Activated CD8-positive, alpha-beta T cell treated with anti-CD3 and anti-CD28 coated beads, Interleukin-2, amount 10 ng/mL, durations not matched to agents 7 days and 5 days (primary cell): ENCODE measurements around the gene RESP18. TPM values are rescaled to one million over a fixed set of nuclear protein-coding genes. Genes with fewer than 3 reads are reported as not detected.
A peak's percentile ranks its signal among the peaks of the same experiment; 100 is the strongest.

ENCODE experiments used
- ATAC-seq: fragments of 150-1000 bp; cut with Tn5 transposase; one replicate; pipeline ENCODE4 v1.10.0; 2021; ENCODE audit warnings: moderate library complexity
- CTCF ChIA-PET: fragments of 350-600 bp; sonication (Branson Sonifier 250); formaldehyde crosslinking; loops from one replicate; lab custom pipeline; 2021; ENCODE audit warnings: antibody characterized with exemption; lab: Charles Lee
- POLR2A ChIA-PET: fragments of 350-600 bp; sonication (Branson Sonifier 250); formaldehyde crosslinking; loops from one replicate; lab custom pipeline; 2021; ENCODE audit warnings: antibody characterized with exemption; lab: Charles Lee
- DNase-seq: peaks from one replicate; pipeline ENCODE4 v3.0.0-alpha.2; 2020
- H3K27ac Mint-ChIP-seq: one replicate; pipeline ENCODE4 v1.8.0; 2021; ENCODE audit warnings: mild to moderate bottlenecking, mixed read lengths
- H3K27me3 Mint-ChIP-seq: one replicate; pipeline ENCODE4 v1.8.0; 2021; ENCODE audit warnings: low read depth, mixed read lengths
- H3K36me3 Mint-ChIP-seq: one replicate; pipeline ENCODE4 v1.8.0; 2021; ENCODE audit warnings: low read depth, mixed read lengths
- H3K4me1 Mint-ChIP-seq: one replicate; pipeline ENCODE4 v1.8.0; 2021; ENCODE audit warnings: low read depth, mixed read lengths
- H3K4me3 Mint-ChIP-seq: one replicate; pipeline ENCODE4 v1.8.0; 2021; ENCODE audit warnings: mild to moderate bottlenecking, mixed read lengths
- H3K9me3 Mint-ChIP-seq: one replicate; pipeline ENCODE4 v1.8.0; 2022; ENCODE audit warnings: mixed read lengths; ENCODE audit not compliant: insufficient read depth
- total RNA-seq, 2 experiments: library from RNA; stranded (reverse); gene quantifications; one replicate each; pipeline ENCODE4 v1.2.3, GENCODE V29; 2021

Gene RESP18
- not detected for total RNA-seq

- DNase-seq (no peak), ATAC-seq (no peak)
- Mint-ChIP-seq H3K36me3 (no peaks in the 10 kb centered on the region), H3K27me3 (peaks cover 51% of the 10 kb centered on the region), H3K9me3 (no peaks in the 10 kb centered on the region), H3K4me3 (no peak within 1 kb of the TSS), H3K27ac (no peak within 1 kb of the TSS), H3K4me1 (no peaks in the 10 kb centered on the region)
- CTCF ChIA-PET: no interaction called here
- POLR2A ChIA-PET: interaction anchor here (0.6 kb wide), 2 partner anchors 175 to 247 kb away, joined by 3 read pairs; no protein-coding TSS in a partner anchor
Observed at GRCh38 chr2:219332542-219332941, at the start of gene RESP18. Gene RESP18, minus strand, starts transcription at chr2:219332744.

DNA sequence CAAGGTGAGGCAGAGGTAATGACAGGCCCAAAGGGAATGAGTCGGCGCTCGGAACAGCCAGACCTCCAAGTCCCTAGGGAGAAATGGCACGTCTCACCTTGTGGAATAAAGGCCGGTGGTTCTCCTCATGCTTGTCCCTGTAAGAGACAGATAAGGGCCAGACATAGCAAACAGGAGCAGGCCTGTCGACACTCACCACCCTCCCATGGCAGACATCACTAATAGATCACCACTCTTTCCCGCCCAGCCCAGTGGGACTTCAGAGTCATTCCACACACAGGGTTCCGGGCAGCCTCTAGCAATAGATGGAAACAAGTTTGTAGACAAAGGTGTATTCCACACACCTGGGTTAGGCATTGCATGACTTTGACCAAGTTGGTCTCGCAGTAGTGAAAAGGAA is 48.9 kb upstream of the RESP18 start:
- ChIA-PET POLR2A (no interaction called here), CTCF (no interaction called here)
- no peak for DNase-seq
- no peak for ATAC-seq
- H3K9me3 Mint-ChIP-seq: no peaks in the 10 kb centered on the region
- H3K4me3 Mint-ChIP-seq: no peak overlapping the region
- no peaks in the 10 kb centered on the region for H3K27me3 Mint-ChIP-seq
- peaks cover 40% of the 10 kb centered on the region for H3K36me3 Mint-ChIP-seq
- peaks cover 4% of the 10 kb centered on the region for H3K4me1 Mint-ChIP-seq
- H3K27ac Mint-ChIP-seq: no peak overlapping the region

- DNase-seq: no peak
- Mint-ChIP-seq H3K4me1 (no peaks in the 10 kb centered on the region), H3K9me3 (no peaks in the 10 kb centered on the region), H3K36me3 (peaks cover 37% of the 10 kb centered on the region), H3K27me3 (no peaks in the 10 kb centered on the region), H3K27ac (no peak overlapping the region), H3K4me3 (no peak overlapping the region)
- ChIA-PET POLR2A (no interaction called here), CTCF (no interaction called here)
- ATAC-seq: no peak
Observed at GRCh38 chr2:219380926-219381325, 48.4 kb upstream of the RESP18 start.

DNA sequence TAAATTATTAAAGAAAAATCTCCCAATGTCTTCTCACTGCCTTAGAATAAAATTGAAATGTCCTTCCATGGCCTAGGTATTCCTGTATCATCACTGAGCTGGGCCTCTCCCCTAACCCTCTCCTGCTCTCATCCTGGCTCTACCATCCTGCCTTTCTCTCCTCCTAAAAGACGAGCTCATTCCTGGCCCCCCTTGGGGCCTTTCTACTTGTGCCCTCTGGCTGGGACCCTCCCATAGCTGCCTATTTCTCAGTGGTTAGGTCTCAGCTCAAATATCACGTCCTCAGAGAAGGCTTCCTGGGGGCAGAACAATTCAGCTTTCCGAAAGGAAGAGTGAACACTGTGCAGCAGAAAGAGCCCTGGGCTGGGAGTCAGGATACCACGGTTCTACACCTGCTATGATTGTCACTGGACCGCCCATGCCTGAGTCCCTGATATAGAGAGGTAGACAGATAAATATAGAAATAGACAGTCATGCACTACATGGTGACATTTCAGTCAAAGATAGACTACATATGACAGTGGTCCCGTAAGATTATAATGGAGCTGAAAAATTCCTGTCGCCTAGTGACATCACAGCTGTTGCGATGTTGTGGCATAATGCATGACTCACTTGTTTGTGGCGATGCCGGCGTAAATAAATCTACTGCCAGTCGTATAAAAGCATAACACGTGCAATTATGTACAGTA is 45.8 kb upstream of the RESP18 start:
- POLR2A ChIA-PET: interaction anchor here (0.6 kb wide), 1 partner anchor 202 kb away, joined by 3 read pairs; the partner anchor contains the start of gene CNPPD1
- CTCF ChIA-PET: no interaction called here
- Mint-ChIP-seq H3K4me1 (no peaks in the 10 kb centered on the region), H3K27ac (no peak overlapping the region), H3K4me3 (no peak overlapping the region), H3K36me3 (peaks cover 38% of the 10 kb centered on the region), H3K27me3 (no peaks in the 10 kb centered on the region), H3K9me3 (no peaks in the 10 kb centered on the region)
- DNase-seq (no peak), ATAC-seq (no peak)

GRCh38 chr2:219369447-219369861 is 36.9 kb upstream of the RESP18 start:
- DNase-seq (no peak), ATAC-seq (no peak)
- no peaks in the 10 kb centered on the region for H3K27me3 Mint-ChIP-seq
- ChIA-PET CTCF (no interaction called here), POLR2A (no interaction called here)
- H3K4me3 Mint-ChIP-seq: no peak overlapping the region
- H3K4me1 Mint-ChIP-seq: no peaks in the 10 kb centered on the region
- no peaks in the 10 kb centered on the region for H3K9me3 Mint-ChIP-seq
- peaks cover 11% of the 10 kb centered on the region for H3K36me3 Mint-ChIP-seq
- no peak overlapping the region for H3K27ac Mint-ChIP-seq

DNA sequence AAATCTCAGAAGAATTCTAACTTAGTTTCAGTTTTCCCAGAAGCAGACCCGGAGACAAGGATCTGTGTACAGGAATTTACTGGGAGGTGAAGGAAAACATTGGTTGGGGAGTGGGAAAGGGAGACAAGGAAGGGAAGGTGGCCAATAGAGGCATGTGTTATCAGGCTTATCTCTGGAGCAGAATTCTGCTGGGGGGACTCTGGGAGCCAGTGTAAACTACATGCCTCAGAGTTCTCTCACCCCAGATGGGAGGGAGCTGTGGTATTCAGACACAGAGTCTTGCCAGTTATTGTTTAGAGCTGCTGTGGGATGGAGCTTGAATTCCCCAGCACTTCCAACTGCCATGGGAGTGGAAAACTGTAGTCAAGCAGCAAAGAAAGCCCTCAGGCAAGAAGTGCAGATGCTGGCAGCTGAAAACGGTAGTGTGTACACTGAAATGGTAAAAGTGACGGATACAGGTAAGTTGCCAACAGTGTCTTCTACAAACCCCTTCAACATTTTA is 36.2 kb upstream of the RESP18 start:
- Mint-ChIP-seq H3K9me3 (no peaks in the 10 kb centered on the region), H3K27me3 (no peaks in the 10 kb centered on the region), H3K4me3 (no peak overlapping the region), H3K4me1 (no peaks in the 10 kb centered on the region), H3K36me3 (peaks cover 4% of the 10 kb centered on the region), H3K27ac (no peak overlapping the region)
- ATAC-seq (no peak), DNase-seq (no peak)
- POLR2A ChIA-PET: no interaction called here
- CTCF ChIA-PET: no interaction called here

DNA sequence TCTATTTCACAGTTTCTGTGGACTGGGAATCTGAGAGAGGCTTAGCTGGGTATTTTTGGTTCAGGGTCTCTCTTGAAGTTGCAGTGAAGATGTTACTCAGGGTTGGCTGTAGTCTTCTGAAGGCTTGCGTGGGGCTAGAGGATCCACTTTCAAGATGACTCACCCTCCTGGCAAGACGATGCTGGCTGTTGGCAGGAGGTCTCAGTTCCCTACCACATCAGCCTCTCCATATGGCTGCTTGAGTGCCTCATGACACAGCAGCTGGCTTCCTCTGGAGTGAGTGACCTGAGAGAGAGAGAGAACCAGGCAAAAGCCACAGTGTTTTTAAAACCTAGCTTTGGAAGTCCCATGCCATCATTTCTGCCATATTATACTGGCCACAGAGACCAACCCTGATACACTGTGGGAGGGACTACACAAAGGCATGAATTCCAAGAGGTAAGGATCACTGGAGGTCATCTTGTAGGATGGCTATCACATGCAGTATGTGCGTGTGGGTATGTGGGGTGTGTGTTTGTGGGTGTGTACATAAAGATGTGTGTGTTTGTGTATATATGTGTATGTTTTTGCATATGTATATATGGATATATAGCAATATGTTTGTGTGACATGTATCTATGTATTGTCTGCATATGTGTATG is 30.1 kb upstream of the RESP18 start:
- Mint-ChIP-seq H3K4me3 (no peak overlapping the region), H3K4me1 (peaks cover 4% of the 10 kb centered on the region), H3K36me3 (no peaks in the 10 kb centered on the region), H3K27me3 (peaks cover 22% of the 10 kb centered on the region), H3K27ac (no peak overlapping the region), H3K9me3 (no peaks in the 10 kb centered on the region)
- DNase-seq (no peak), ATAC-seq (no peak)
- CTCF ChIA-PET: interaction anchor here (1.0 kb wide), 1 partner anchor 11 kb away, joined by 3 read pairs; no protein-coding TSS in a partner anchor
- POLR2A ChIA-PET: no interaction called here

DNA sequence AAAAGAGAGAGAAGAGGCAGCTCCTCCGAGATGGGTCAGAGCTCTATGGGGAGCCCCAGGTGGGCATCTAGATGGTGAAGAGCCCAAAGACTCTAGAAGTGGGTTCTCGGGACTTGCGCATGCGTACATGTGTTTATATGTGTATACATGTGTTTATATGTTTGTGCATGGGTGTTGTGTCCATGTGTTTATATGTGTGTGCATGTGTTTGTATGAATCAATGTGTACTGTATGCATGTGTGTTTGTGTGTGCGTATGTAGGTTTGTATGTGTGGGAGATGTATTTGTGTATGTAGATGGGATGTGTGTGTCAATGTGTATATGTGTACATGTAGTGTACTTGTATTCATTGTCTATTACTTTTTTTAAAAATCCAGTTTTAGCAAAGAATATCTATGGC is 29.5 kb upstream of the RESP18 start:
- CTCF ChIA-PET: interaction anchor here (1.0 kb wide), 1 partner anchor 10 kb away, joined by 3 read pairs; no protein-coding TSS in a partner anchor
- Mint-ChIP-seq H3K9me3 (no peaks in the 10 kb centered on the region), H3K27ac (no peak overlapping the region), H3K36me3 (no peaks in the 10 kb centered on the region), H3K27me3 (peaks cover 25% of the 10 kb centered on the region), H3K4me3 (no peak overlapping the region), H3K4me1 (peaks cover 4% of the 10 kb centered on the region)
- ATAC-seq (no peak), DNase-seq (no peak)
- POLR2A ChIA-PET: no interaction called here

DNA sequence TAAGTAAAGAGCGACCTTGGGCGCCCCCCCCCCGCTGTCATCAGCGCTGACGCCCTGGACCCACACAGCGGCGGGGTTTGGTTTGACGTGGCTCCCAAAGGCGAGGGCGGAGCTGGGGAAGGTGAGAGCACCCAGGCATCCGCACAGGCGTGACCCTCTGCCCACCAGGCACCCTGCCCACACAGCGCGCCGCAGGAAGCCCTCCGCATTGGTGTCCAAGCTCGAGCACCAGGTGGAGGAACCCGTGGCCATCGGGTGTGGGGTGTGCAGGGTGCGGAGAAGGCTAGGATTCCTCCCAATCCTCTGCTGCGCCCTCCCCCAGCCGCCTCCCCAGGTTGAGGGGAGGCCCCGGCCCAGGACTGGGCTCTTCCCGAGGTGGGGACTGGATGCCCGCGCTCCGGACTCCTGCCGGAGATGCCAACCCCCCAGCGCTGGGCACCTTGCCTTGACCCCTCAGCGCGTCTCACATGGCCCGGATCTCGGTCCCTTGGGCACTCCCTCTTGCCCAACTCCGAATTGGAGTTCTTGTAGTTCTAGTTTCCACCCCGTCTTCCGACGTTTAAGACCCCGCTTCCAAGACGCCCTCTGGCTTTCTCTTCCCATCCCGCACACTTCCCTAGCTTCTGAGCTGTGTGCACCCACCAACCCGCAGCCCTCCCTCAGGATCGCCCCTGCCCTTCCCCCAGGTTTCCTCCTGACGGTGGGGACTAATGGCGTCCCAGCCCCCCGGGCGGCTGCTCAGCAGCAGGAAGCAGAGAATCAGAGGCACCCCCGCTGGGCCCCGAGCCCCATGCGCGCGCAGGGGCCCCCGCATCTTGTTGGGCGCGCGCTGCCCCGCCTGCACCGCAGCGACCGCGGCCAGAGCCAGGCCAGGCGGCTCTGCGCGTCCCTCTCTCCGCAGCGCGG is 25.9 kb upstream of the RESP18 start:
- ChIA-PET POLR2A (no interaction called here), CTCF (no interaction called here)
- peak; percentile 41 for ATAC-seq
- Mint-ChIP-seq H3K36me3 (no peaks in the 10 kb centered on the region), H3K4me3 (no peak overlapping the region), H3K27me3 (peaks cover 42% of the 10 kb centered on the region), H3K9me3 (no peaks in the 10 kb centered on the region), H3K4me1 (peaks cover 4% of the 10 kb centered on the region), H3K27ac (no peak overlapping the region)
- DNase-seq: no peak

DNA sequence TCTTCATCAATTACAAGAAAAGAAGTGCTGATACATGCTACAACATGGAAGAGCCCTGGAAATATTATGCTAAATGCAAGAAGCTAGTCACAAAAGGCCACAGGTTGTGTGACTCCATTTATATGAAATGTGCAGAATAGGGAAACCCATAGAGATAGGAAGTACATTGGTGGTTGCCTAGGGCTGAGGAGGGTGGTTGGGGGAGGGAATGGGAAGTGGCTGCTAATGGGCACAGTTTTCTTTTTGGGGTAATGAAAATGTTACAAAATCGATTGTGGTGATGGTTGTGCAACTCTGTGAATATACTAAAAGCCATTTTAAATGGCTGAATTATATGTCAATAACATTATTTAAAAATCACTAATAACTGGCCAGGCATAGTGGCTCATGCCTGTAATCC is 24.3 kb upstream of the RESP18 start:
- Mint-ChIP-seq H3K27me3 (peaks cover 42% of the 10 kb centered on the region), H3K4me1 (no peaks in the 10 kb centered on the region), H3K27ac (no peak overlapping the region), H3K4me3 (no peak overlapping the region), H3K9me3 (no peaks in the 10 kb centered on the region), H3K36me3 (no peaks in the 10 kb centered on the region)
- ChIA-PET CTCF (interaction anchor here (1.3 kb wide), 1 partner anchor 45 kb away, joined by 3 read pairs; no protein-coding TSS in a partner anchor), POLR2A (no interaction called here)
- ATAC-seq (no peak), DNase-seq (no peak)

- DNase-seq (no peak), ATAC-seq (no peak)
- H3K27me3 Mint-ChIP-seq: peaks cover 33% of the 10 kb centered on the region
- no peak overlapping the region for H3K4me3 Mint-ChIP-seq
- CTCF ChIA-PET: interaction anchor here (1.8 kb wide), 1 partner anchor 59 kb away, joined by 5 read pairs; no protein-coding TSS in a partner anchor
- H3K4me1 Mint-ChIP-seq: no peaks in the 10 kb centered on the region
- no peaks in the 10 kb centered on the region for H3K36me3 Mint-ChIP-seq
- H3K9me3 Mint-ChIP-seq: no peaks in the 10 kb centered on the region
- POLR2A ChIA-PET: no interaction called here
- no peak overlapping the region for H3K27ac Mint-ChIP-seq
Observed at GRCh38 chr2:219354582-219354981, 22.0 kb upstream of the RESP18 start.
